Measurements from ENCODE around the gene HCRTR1.

Gene HCRTR1

GRCh38 chr1:31652891-31653499 lies 35.5 kb downstream of the HCRTR1 start:
- no peak for FAIRE-seq

- FAIRE-seq = no peak
Measured at GRCh38 chr1:31653717-31654473, 36.4 kb downstream of the HCRTR1 start.

GRCh38 chr1:31654474-31654776 lies 36.9 kb downstream of the HCRTR1 start:
- no peak for FAIRE-seq

GRCh38 chr1:31655104-31655503 lies 37.6 kb downstream of the HCRTR1 start:
- no peak for FAIRE-seq

- no peak for FAIRE-seq
Measured at GRCh38 chr1:31655756-31656155, 38.3 kb downstream of the HCRTR1 start.

GRCh38 chr1:31657020-31657804 lies 39.7 kb downstream of the HCRTR1 start:
- no peak for FAIRE-seq

GRCh38 chr1:31657972-31658510 lies 40.6 kb downstream of the HCRTR1 start:
- no peak for FAIRE-seq

- no peak for FAIRE-seq
Measured at GRCh38 chr1:31658721-31659120, 41.2 kb downstream of the HCRTR1 start.

GRCh38 chr1:31659889-31660288 lies 42.4 kb downstream of the HCRTR1 start:
- no peak for FAIRE-seq

GRCh38 chr1:31660871-31661455 lies 43.5 kb downstream of the HCRTR1 start:
- FAIRE-seq = no peak

- FAIRE-seq = no peak
Measured at GRCh38 chr1:31661856-31662255, 44.4 kb downstream of the HCRTR1 start.

GRCh38 chr1:31662463-31662862 lies 45.0 kb downstream of the HCRTR1 start:
- FAIRE-seq = no peak

GRCh38 chr1:31663622-31664452 lies 46.3 kb downstream of the HCRTR1 start:
- peak; percentile 50 for FAIRE-seq

- no peak for FAIRE-seq
Measured at GRCh38 chr1:31664528-31664927, 47.0 kb downstream of the HCRTR1 start.

GRCh38 chr1:31665234-31665878 lies 47.9 kb downstream of the HCRTR1 start:
- no peak for FAIRE-seq

GRCh38 chr1:31666263-31666963 lies 48.9 kb downstream of the HCRTR1 start:
- FAIRE-seq = no peak

GRCh38 chr1:31667065-31667785 lies 49.7 kb downstream of the HCRTR1 start:
- FAIRE-seq = no peak

GRCh38 chr1:31668303-31668883 lies 50.9 kb downstream of the HCRTR1 start:
- FAIRE-seq = no peak

- no peak for FAIRE-seq
Measured at GRCh38 chr1:31669433-31669785, 51.9 kb downstream of the HCRTR1 start.

Measured in G401.6 (cell line).